GM12875 (cell line): ENCODE measurements around the gene PACS1.

Experiments used
- H3K4me3 ChIP-seq: one replicate; pipeline ENCODE4 v1.5.1; 2011; ENCODE audit warnings: low read depth, low read length, control low read depth
- CTCF ChIP-seq: IDR thresholded peaks from 2 replicates; pipeline ENCODE4 v1.5.1; 2011; ENCODE audit warnings: low read depth, mild to moderate bottlenecking, control low read depth, inconsistent platforms, low read length, moderate library complexity, borderline replicate concordance; ENCODE audit not compliant: insufficient read depth

The PACS1 gene

GRCh38 chr11:66051766-66052663 lies 18.1 kb upstream of the PACS1 start, which contains the start of gene SF3B2:
Gene SF3B2, plus strand, starts transcription at chr11:66052364. Its CDS starts 21 bp downstream, at chr11:66052385.
- no peak for TF ChIP-seq CTCF
- peak within 1 kb of the TSS; percentile 96 for H3K4me3 ChIP-seq

DNA sequence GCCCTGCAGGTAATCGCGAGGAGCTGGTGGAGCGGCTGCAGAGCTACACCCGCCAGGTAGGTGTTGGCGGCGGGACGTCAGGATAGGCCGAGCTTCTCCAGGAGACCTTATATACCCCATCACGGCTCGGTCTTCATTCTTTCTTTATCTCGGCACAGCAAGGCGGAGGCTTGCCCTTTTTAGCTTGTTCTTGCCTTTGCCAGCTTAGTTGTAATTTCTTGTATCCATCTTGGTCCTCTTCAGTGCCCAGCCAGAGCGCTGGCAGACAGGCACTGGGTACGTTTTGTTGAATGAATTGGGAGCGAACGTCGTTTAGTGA lies 17.4 kb upstream of the PACS1 start:
- no peak for TF ChIP-seq CTCF
- peak overlapping the region; percentile 96 for H3K4me3 ChIP-seq

DNA sequence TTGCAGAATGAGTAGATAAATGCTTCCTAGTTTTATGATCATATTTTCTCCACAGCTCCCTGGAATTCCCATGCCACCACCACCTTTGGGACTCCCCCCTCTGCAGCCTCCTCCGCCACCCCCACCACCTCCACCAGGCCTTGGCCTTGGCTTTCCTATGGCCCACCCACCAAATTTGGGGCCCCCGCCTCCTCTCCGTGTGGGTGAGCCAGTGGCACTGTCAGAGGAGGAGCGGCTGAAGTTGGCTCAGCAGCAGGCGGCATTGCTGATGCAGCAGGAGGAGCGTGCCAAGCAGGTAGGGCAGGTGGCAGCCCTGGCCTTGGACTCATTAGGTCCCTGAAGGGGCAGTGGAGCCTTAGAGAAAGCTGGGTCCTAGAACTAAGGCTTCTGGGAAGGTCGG lies 15.1 kb upstream of the PACS1 start:
- no peak for TF ChIP-seq CTCF
- no peak overlapping the region for H3K4me3 ChIP-seq

GRCh38 chr11:66056501-66056900 lies 13.6 kb upstream of the PACS1 start:
- no peak for TF ChIP-seq CTCF

DNA sequence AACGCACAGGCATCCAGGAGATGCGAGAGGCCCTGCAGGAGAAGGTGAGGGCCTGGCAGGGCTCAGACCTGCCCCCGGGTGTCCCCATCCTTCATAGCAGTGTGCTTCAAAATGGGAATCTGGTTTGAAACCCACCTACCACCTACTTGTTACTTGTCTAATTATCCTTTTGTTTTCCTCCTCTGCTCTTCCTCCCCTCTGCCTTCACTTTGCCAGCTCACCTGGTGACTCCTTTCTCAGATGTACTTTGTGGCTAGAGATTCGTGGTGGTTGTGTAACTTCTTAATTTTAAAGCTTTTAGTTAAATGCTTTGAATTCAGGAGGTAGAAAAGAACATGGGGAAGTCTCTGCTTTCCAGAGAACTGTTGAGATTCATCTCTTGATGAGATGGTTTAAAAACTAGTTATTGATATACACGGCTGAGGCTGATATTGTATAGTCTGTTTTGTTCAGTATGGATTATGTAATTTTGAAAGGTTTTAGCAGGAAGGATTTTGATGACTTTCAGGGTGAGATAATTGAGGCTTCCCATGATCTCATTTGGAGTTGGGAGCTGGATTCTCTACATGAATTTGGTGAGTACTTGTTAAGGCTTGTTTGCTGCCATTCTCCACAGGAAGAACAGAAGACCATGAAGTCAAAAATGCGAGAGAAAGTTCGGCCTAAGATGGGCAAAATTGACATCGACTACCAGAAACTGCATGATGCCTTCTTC lies 9.9 kb upstream of the PACS1 start:
- TF ChIP-seq CTCF, result no peak
- no peak overlapping the region for H3K4me3 ChIP-seq

More at GRCh38 chr11:66056501-66056900, 13.6 kb upstream of the PACS1 start:
- H3K4me3 ChIP-seq, result no peak overlapping the region

DNA sequence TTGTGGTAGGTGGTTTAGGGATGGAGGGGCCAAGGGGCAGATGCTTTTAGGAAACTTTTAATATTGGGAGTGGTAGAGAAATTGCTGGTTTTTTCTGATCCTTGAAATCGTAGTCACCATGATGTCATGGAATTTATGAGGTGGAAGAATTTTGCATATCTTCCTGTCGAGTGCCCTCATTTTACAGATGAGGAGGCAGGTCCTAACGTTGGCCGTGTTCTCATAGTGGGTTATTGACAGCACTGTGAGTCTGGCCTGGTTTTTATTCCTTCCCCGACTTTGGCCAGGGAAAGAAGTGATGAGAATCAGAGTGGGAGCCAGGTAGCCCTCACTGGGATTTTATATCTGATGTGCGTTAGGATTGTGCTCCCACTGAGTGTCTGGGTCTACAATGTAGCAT lies 8.8 kb upstream of the PACS1 start:
- no peak overlapping the region for H3K4me3 ChIP-seq
- TF ChIP-seq CTCF, result no peak

DNA sequence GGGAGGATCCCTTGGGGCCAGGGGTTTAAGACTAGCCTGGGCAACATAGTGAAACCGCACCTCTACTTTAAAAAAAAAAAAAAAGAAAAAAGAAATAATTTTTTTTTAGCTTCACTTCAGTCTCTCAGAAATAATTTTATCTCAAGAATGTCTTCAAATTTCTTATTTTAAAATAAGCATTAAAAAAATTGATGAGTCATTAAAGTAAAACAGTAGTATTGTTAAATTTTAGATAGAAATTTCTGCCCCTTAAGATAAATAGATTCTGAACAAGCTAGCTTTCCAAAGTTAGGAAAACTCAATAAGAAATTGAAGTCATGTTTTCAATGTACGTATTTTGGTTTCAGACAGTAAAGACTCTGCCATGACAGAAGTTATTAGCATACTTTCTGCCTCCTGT lies 7.7 kb upstream of the PACS1 start:
- no peak overlapping the region for H3K4me3 ChIP-seq
- no peak for TF ChIP-seq CTCF
